GM12875 (cell line): ENCODE measurements around the gene SMCO4.
"Not testable (repeated sequence)": the region's sequence is repeated elsewhere in the genome, so short reads cannot be mapped to it uniquely, and the experiment has no call there.

Experiments used
- H3K4me3 ChIP-seq: one replicate; pipeline ENCODE4 v1.5.1; 2011; ENCODE audit warnings: low read depth, low read length, control low read depth
- TF ChIP-seq, protein P1 (sequence below): IDR thresholded peaks from 2 replicates; pipeline ENCODE4 v1.5.1; 2011; ENCODE audit warnings: low read depth, mild to moderate bottlenecking, control low read depth, inconsistent platforms, low read length, moderate library complexity, borderline replicate concordance; ENCODE audit not compliant: insufficient read depth

SMCO4 gene, protein sequence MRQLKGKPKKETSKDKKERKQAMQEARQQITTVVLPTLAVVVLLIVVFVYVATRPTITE

DNA sequence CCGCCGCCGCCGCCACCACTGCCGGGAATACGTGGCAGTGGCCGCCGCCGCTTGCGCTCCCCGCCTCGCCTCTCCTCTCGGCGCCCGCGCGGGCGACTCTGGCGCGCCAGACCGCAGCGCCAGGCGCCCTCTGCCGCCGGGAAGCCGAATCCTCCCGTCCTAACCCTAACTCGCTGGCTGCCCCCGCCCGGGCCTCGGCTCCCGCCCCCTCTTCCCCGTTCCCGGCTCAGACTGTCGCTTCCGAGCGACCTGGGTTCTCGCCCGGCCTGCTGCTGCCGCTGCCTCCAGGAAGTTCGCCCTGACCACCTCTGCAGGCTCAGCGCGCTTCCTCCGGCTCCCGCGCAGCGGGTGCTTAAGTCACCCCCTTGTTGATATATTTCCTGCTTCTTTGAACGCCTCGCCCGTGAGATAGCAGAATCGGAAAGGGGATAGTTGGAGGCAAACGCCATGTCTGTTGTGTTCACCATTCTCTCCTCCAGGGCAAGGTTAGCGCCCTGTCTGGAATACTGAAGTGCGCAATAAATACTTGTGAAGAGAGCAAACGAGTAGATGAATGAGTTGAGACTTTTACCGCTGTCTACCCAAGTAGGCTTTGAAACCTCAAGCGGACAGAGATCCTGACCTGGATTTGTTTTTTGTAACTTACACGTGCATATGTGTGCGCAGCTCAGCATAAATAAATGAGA, at the start of gene SMCO4:
Gene SMCO4, minus strand, starts transcription at position 100 of the 686 bp plus-strand sequence. CDS start 64,202 bp downstream, outside the sequence.
- TF ChIP-seq, protein P1, sequence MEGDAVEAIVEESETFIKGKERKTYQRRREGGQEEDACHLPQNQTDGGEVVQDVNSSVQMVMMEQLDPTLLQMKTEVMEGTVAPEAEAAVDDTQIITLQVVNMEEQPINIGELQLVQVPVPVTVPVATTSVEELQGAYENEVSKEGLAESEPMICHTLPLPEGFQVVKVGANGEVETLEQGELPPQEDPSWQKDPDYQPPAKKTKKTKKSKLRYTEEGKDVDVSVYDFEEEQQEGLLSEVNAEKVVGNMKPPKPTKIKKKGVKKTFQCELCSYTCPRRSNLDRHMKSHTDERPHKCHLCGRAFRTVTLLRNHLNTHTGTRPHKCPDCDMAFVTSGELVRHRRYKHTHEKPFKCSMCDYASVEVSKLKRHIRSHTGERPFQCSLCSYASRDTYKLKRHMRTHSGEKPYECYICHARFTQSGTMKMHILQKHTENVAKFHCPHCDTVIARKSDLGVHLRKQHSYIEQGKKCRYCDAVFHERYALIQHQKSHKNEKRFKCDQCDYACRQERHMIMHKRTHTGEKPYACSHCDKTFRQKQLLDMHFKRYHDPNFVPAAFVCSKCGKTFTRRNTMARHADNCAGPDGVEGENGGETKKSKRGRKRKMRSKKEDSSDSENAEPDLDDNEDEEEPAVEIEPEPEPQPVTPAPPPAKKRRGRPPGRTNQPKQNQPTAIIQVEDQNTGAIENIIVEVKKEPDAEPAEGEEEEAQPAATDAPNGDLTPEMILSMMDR: peak; percentile 85
- peak within 1 kb of the TSS; percentile 71 for H3K4me3 ChIP-seq

DNA sequence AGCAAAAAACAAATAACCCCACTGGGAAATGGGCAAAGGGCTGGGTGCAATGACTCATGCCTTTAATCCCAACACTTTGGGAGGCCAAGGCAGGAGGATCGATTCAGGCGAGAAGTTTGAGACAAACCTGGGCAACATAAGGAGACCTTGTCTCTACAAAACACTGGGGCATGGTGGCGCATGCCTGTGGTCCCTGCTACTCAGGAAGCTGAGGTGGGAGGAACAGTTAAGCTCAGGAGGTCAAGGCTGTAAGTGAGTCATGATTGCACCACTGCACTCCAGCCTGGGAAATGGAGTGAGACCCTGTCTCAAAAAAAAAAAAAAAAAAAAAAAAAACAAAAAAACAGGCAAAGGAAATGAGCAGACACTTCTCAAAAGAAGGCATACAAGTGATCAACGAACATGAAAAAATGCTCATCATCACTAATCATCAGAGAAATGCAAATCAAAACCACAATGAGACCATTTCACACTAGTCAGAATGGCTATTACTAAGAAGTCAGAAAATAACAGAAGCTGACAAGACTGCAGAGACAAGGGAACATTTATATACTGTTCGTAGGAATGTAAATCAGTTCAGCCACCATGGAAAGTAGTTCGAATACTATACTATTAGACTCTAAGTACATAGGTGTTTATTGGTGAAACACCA, 48.2 kb upstream of the SMCO4 start:
- TF ChIP-seq, protein P1: no peak
- H3K4me3 ChIP-seq: no peak overlapping the region

DNA sequence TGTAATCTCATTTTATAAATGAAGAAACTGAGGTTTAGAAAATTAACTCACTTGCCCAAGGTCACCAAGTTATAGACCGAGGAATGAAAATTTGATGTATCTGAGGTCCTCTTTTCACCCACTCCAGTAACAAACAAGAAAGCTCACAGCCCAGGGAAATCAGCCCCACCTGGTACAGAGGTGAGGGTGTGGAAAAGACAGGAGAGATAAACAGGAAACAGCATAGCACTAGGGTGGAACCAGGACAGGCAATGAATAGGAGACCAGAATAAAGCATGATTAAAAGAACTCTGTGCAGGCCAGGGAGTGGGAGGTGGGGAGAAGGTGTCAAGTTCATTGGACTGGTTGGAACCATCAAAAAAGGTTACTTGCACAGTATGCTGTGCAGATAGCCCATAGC, 46.2 kb upstream of the SMCO4 start:
- TF ChIP-seq, protein P1: no peak
- no peak overlapping the region for H3K4me3 ChIP-seq

DNA sequence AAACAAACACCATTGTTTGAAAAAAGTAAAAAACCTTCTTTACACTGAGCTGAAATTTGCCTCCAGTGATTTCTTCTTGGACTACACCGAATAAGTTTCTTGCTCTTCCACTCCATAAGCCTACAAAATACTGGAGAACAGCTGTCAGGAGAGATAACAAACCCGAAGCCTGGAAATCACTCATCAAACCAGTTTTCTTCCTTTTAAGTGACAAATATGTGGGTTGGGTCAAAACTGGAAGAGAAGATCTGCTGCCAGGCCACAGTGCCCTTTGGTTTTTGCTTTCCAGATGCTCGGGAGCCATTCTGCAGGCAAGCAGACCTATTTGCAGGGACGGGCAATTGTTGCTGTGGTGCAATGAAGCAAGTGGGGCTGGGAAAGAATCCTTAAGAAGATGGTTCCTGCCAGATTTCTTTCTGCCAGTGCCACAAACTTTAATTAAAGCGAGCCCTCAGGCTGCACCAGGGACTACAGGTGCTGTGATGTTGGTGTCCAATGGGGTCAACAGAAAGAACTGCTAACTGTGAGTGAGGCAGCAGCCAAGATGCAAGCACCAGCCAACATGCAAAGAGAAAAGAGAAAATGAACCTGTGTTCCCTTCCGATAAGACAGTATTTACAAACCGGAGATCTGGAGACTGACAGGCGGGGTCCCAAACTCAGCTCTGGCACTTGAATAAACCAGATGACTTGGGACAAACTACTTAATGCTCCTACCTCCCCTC, 44.8 kb upstream of the SMCO4 start:
- TF ChIP-seq, protein P1: no peak
- no peak overlapping the region for H3K4me3 ChIP-seq

DNA sequence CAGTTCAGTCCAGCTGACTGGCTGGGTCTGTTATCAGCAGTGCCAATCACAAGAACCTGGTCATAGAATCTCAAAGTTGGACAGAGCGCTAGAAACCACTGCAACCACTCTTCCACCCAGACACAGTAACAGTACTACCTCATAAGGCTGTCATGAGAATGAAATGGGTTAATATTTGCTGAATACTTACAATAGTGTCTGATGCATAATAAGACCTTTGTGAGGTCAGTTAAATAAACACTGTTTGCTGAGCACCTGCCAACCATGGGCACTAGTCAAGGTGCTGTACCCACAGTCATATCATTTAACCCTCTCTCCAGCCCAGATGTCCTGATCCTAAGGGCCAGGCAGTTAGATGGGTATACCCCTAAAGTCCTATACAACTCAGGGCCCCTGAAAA, 44.2 kb upstream of the SMCO4 start:
- not testable (repeated sequence) for H3K4me3 ChIP-seq

DNA sequence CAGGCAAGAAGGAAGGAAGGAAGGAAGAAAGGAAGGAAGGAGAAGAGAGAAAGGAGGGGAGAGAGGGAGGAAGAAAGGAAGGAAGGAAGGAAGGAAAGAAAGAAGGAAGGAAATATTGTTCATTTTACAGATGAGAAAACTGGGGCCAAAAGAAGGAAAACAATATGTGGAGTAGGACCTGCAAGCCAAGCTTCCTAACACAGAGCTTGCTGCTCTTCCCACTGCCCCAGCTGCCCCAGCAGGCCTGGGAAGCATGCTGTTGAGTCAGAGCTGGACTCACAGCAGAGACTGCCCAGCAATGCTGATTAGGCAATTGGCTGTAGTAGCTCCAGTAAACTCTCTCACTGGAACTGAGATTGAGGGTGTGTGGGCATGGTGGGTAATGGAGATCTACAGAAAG, 42.6 kb upstream of the SMCO4 start:
- no peak overlapping the region for H3K4me3 ChIP-seq
- TF ChIP-seq, protein P1: no peak

DNA sequence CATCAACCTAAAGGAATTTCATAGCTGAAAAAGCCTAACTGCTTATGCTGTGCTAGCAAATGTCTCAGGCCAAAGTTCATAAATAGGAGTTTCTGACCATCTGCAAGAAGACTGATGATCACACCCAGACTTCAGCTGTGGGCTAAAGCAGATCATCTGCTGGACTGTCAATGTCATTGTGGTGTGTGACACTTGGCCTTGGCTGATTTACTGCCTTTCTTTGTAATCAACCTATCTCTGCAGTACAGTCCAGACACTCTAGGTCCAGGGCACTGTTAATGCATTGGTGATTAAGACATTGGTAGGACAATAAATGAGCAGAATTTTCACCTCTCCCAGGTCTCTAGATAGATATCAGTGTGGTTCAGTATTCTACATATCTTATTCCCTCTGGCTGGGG, 40.3 kb upstream of the SMCO4 start:
- no peak overlapping the region for H3K4me3 ChIP-seq
- TF ChIP-seq, protein P1: no peak
